Aorta (tissue), 5 donors: ENCODE measurements around the gene ACTL7A. TPM values are rescaled to one million over a fixed set of nuclear protein-coding genes. Genes with fewer than 3 reads are reported as not detected.

Source experiments
- ATAC-seq: fragments of 200-7000 bp; cut with Tn5 transposase; one replicate; pipeline ENCODE4 v1.9.1; 2022; ENCODE audit warnings: moderate library complexity; ENCODE audit not compliant: low FRiP score
- DNase-seq, 2 donors: peaks; one replicate each; pipeline ENCODE4 v3.0.0-alpha.2; 2020
- H3K27ac ChIP-seq, 2 donors: one replicate each; pipeline ENCODE4 v1.5.1; 2013; ENCODE audit warnings: low read length in 2 of 2, mild to moderate bottlenecking in 2 of 2, moderate library complexity in 2 of 2, control low read depth in 1 of 2, inconsistent platforms in 1 of 2, low read depth in 1 of 2
- H3K27me3 ChIP-seq, 2 donors: one replicate each; pipeline ENCODE4 v1.6.1; 2013; ENCODE audit warnings: control low read depth in 1 of 2, low read length in 1 of 2, mild to moderate bottlenecking in 1 of 2, moderate library complexity in 1 of 2; ENCODE audit not compliant: insufficient read depth in 2 of 2, control insufficient read depth in 1 of 2
- H3K36me3 ChIP-seq, 2 donors: one replicate each; pipeline ENCODE4 v1.6.1; 2013; ENCODE audit warnings: control low read depth in 1 of 2, low read length in 1 of 2, mild to moderate bottlenecking in 1 of 2; ENCODE audit not compliant: insufficient read depth in 2 of 2, control insufficient read depth in 1 of 2
- H3K4me1 ChIP-seq, 2 donors: one replicate each; pipeline ENCODE4 v1.6.1; 2013; ENCODE audit warnings: low read length in 2 of 2, control low read depth in 1 of 2, mild to moderate bottlenecking in 1 of 2, moderate library complexity in 1 of 2; ENCODE audit not compliant: insufficient read depth in 2 of 2, control insufficient read depth in 1 of 2
- H3K4me3 ChIP-seq, 2 donors: one replicate each; pipeline ENCODE4 v1.5.1; 2013; ENCODE audit warnings: low read length in 2 of 2, control low read depth in 1 of 2, mild to moderate bottlenecking in 1 of 2
- H3K9me3 ChIP-seq: one replicate; pipeline ENCODE4 v1.6.1; 2013; ENCODE audit warnings: mild to moderate bottlenecking, low read length; ENCODE audit not compliant: control insufficient read depth
- WGBS, 2 donors: extraction: QIAGEN DNeasy Blood & Tissue Kit; methylation state at CpG; one replicate each; pipeline ENCODE4 v1.1.7; 2013; 5-methylcytosine and 5-hydroxymethylcytosine counted together
- intact Hi-C, 2 donors: fragments of 100-400 bp; cut with DNase I; formaldehyde crosslinking; loops; one replicate each; pipeline versions ENCODE4 v1.14.2 to v1.15.0; 2022
- polyA plus RNA-seq, 2 donors: library from polyadenylated mRNA; stranded (reverse); fragments of 200-250 nt; gene quantifications; one replicate each; pipeline ENCODE4 v1.2.3, GENCODE V29; 2013
- total RNA-seq, 2 donors: library from RNA; stranded (reverse); fragmentation: NEBNext Ultra II Directional; extraction: Animal tissue kit (Norgen Biotek cat#: 25700); gene quantifications; one replicate each; pipeline ENCODE4 v1.2.1, GENCODE V29; 2021
- donor health status: healthy with polysubstance abuse.
- donor health status: Bipolar disorder and iron deficiency.
- donor health status: DM: no; HTN: no; CAD: no.
- donor health status: DM: no; HTN: no; CAD: no.
- donor health status: DM: yes; HTN: yes; CAD: no.

Gene ACTL7A
- total and polyA plus RNA-seq, 4 donors, result not detected

DNA sequence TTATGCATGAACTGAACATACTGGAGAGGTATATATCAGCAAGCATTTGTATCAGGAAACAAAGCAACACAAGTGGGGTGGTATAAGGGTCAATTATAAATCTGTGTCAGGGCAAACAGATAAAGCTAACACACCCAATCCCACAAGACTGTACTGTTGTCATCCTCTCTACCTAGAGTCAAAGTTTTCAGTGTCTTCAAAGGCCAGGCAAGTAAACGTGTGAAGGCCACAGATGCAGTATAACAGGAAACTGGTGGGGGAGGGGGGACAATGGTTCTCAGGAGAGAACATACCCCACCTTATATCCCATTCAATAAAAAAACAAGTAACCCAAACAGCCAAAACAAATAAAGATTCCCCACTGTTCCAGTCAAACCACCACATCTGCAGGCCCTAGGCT is 49.8 kb downstream of the ACTL7A start:
- Histone ChIP-seq H3K36me3 (peaks cover 10 to 15% of the 10 kb centered on the region in 2 donors), H3K4me1 (no peaks in the 10 kb centered on the region), H3K4me3 (no peak overlapping the region), H3K9me3 (no peaks in the 10 kb centered on the region), H3K27ac (no peak overlapping the region), H3K27me3 (no peaks in the 10 kb centered on the region)
- 40 to 50% methylated on average over 1 of the region's 1 CpG for WGBS, 2 donors
- ATAC-seq (no peak), DNase-seq (no peak)
- intact Hi-C loops, result no loop called here

Other genes with a start within 250 kb of the ACTL7A start
- gene ACTL7B, start 6.3 kb upstream of the ACTL7A start, total RNA-seq, result not detected
- not detected for gene ACTL7B, start 6.3 kb upstream of the ACTL7A start, polyA plus RNA-seq
- gene ELP1, start 71.9 kb downstream of the ACTL7A start, total RNA-seq, result 10 to 100 TPM; 13.9 to 19.5 TPM
- 10 to 100 TPM in 1 of 2 donors, 1 to 10 TPM in 1; 4.3 to 20.0 TPM for gene ELP1, start 71.9 kb downstream of the ACTL7A start, polyA plus RNA-seq
- 10 to 100 TPM in 1 of 2 donors, 1 to 10 TPM in 1; 8.3 to 11.1 TPM for gene ABITRAM, start 72.1 kb downstream of the ACTL7A start, total RNA-seq
- gene ABITRAM, start 72.1 kb downstream of the ACTL7A start, polyA plus RNA-seq, result 10 to 100 TPM in 1 of 2 donors, 1 to 10 TPM in 1; 8.9 to 20.4 TPM
- gene CTNNAL1, start 151.2 kb downstream of the ACTL7A start, total RNA-seq, result 10 to 100 TPM; 41.5 to 44.2 TPM
- gene CTNNAL1, start 151.2 kb downstream of the ACTL7A start, polyA plus RNA-seq, result 10 to 100 TPM; 59.1 to 72.4 TPM